ENCODE results near the gene ACAA1. TPM values are rescaled to one million over a fixed set of nuclear protein-coding genes. Genes with fewer than 3 reads are reported as not detected.

Gene ACAA1
- total and polyA plus RNA-seq, 2 of the 13 experiments (the other 11 are each of a cell fraction or from before 2014, with no cell fraction given): 60.8 to 188 TPM

DNA sequence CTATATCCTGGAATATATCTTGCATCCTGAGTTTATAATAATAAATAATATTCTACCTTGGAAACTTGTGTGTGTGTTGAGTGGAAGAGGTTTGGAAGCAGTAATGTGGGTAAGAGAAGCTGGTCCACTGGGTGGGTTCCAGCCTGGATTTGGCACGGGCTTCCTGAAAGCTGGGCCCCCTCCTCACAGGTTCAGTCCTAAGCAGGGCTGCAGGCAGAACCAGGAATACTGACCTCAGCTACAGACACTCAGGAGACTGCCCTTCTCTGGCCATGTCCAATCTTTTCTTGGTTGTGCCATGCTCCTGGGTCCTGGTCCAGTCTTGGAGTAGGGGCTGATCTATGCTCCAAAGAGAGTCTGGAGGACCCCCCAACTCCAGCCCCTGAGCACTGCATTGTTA, 6.0 kb upstream of the ACAA1 start:
- ChIA-PET CTCF (ENCODE audit: low intra/inter-chr PET ratio, low total read pairs) (no interaction called here), POLR2A (interaction anchor here (0.7 to 7.0 kb wide), 4 partner anchors 9 to 22 kb away, joined by 3 to 179 read pairs (median 6); partner anchors contain the start of gene OXSR1)
- no peaks in the 10 kb centered on the region for H4K20me1 ChIP-seq (ENCODE audit: insufficient read depth, low read length)
- DNase-seq (ENCODE audit: low spot score) (no peak), FAIRE-seq (no peak), ATAC-seq (no peak)
- H3K4me1 ChIP-seq (ENCODE audit: insufficient read depth, low read length): peaks cover 20% of the 10 kb centered on the region
- no peaks in the 10 kb centered on the region; a peak in 1 of 5 replicates for H3K27me3 ChIP-seq (ENCODE audit: control insufficient read depth in 1 of 2, insufficient read depth in 2 of 2, low read length in 2 of 2)
- H3K9me3 ChIP-seq (ENCODE audit: low read length): 0 out of 2 replicates have a peak, but pooled peaks cover 9% of the 10 kb centered on the region
- no peak overlapping the region for H3K27ac ChIP-seq (ENCODE audit: extremely low read length, insufficient read depth, low read length)
- no TSS peak for BruUV-seq (replicated peaks)
- H3K9ac ChIP-seq (ENCODE audit: insufficient read depth, low read depth, low read length): no peak overlapping the region
- H3K36me3 ChIP-seq (replicated peaks in 1 of 2; ENCODE audit: control insufficient read depth in 1 of 2, insufficient read depth in 2 of 2, low read length in 2 of 2): peaks cover 2 to 18% of the 10 kb centered on the region in 2 experiments; a peak in 3 of 5 replicates
- H2AFZ ChIP-seq (ENCODE audit: low read length): no peak overlapping the region
- H3K4me2 ChIP-seq (ENCODE audit: low read depth, low read length): no peak overlapping the region
- no peak overlapping the region for H3K4me3 ChIP-seq (replicated peaks in 1 of 3; ENCODE audit: insufficient read depth in 1 of 3, low read depth in 2 of 3, low read length in 3 of 3)
- H3K79me2 ChIP-seq (ENCODE audit: insufficient read depth, low read length): peaks cover 18% of the 10 kb centered on the region
- in situ Hi-C loops (cut with HindIII; ENCODE audit: extremely low pct_ligation_motif_present, low pct_unique_long_range_greater_than_20kb) (loop anchor here (25.0 kb wide), 1 partner anchor 319 kb away; the partner anchor contains the start of gene ACVR2B), intact Hi-C loops (cut with micrococcal nuclease; ENCODE audit: unreplicated experiment) (no loop called here)
- WGBS (ENCODE audit: low lambda C conversion rate): 80% methylated on average over 1 of the region's 1 CpG
- no peak for TF ChIP-seq PHF5A (CRISPR knock-in tag; IDR thresholded peaks at IDR 0.05; ENCODE audit: low read depth, unreplicated experiment)
- TF ChIP-seq, protein P1, sequence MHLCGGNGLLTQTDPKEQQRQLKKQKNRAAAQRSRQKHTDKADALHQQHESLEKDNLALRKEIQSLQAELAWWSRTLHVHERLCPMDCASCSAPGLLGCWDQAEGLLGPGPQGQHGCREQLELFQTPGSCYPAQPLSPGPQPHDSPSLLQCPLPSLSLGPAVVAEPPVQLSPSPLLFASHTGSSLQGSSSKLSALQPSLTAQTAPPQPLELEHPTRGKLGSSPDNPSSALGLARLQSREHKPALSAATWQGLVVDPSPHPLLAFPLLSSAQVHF (CRISPR knock-in tag; IDR thresholded peaks at IDR 0.05): no peak
- TF ChIP-seq PAF1 (CRISPR knock-in tag; IDR thresholded peaks at IDR 0.05): no peak
- TF ChIP-seq, protein P2, sequence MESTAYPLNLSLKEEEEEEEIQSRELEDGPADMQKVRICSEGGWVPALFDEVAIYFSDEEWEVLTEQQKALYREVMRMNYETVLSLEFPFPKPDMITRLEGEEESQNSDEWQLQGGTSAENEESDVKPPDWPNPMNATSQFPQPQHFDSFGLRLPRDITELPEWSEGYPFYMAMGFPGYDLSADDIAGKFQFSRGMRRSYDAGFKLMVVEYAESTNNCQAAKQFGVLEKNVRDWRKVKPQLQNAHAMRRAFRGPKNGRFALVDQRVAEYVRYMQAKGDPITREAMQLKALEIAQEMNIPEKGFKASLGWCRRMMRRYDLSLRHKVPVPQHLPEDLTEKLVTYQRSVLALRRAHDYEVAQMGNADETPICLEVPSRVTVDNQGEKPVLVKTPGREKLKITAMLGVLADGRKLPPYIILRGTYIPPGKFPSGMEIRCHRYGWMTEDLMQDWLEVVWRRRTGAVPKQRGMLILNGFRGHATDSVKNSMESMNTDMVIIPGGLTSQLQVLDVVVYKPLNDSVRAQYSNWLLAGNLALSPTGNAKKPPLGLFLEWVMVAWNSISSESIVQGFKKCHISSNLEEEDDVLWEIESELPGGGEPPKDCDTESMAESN (CRISPR knock-in tag; conservative IDR thresholded peaks at IDR 0.05): no peak

DNA sequence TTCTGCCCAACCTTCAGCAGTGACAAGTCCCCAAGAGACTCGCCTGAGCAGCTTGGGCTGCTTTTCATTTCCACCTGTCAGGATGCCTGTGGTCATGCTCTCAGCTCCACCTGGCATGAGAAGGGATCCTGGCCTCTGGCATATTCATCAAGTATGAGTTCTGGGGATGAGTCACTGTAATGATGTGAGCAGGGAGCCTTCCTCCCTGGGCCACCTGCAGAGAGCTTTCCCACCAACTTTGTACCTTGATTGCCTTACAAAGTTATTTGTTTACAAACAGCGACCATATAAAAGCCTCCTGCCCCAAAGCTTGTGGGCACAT, 5.0 kb upstream of the ACAA1 start:
- Histone ChIP-seq H3K4me1 (ENCODE audit: insufficient read depth, low read length) (peaks cover 23% of the 10 kb centered on the region), H2AFZ (ENCODE audit: low read length) (no peak overlapping the region), H4K20me1 (ENCODE audit: insufficient read depth, low read length) (no peaks in the 10 kb centered on the region), H3K4me2 (ENCODE audit: low read depth, low read length) (no peak overlapping the region), H3K4me3 (replicated peaks in 1 of 3; ENCODE audit: insufficient read depth in 1 of 3, low read depth in 2 of 3, low read length in 3 of 3) (no peak overlapping the region), H3K27me3 (ENCODE audit: control insufficient read depth in 1 of 2, insufficient read depth in 2 of 2, low read length in 2 of 2) (no peaks in the 10 kb centered on the region; a peak in 1 of 5 replicates), H3K27ac (ENCODE audit: extremely low read length, insufficient read depth, low read length) (no peak overlapping the region), H3K79me2 (ENCODE audit: insufficient read depth, low read length) (peaks cover 23% of the 10 kb centered on the region), H3K9ac (ENCODE audit: insufficient read depth, low read depth, low read length) (no peak overlapping the region), H3K9me3 (ENCODE audit: low read length) (0 out of 2 replicates have a peak, but pooled peaks cover 8% of the 10 kb centered on the region), H3K36me3 (replicated peaks in 1 of 2; ENCODE audit: control insufficient read depth in 1 of 2, insufficient read depth in 2 of 2, low read length in 2 of 2) (peaks cover 2 to 18% of the 10 kb centered on the region in 2 experiments; a peak in 3 of 5 replicates)
- WGBS (ENCODE audit: low lambda C conversion rate): 86% methylated on average over 1 of the region's 2 CpGs
- ATAC-seq (no peak), FAIRE-seq (no peak), DNase-seq (ENCODE audit: low spot score) (no peak)
- ChIA-PET POLR2A (interaction anchor here (1.2 to 7.0 kb wide), 3 partner anchors 8 to 23 kb away, joined by 3 to 179 read pairs (median 9); partner anchors contain the start of gene OXSR1), CTCF (ENCODE audit: low intra/inter-chr PET ratio, low total read pairs) (no interaction called here)
- TF ChIP-seq ZNF263 (CRISPR knock-in tag; IDR thresholded peaks at IDR 0.05): no peak
- no peak for TF ChIP-seq GABPA (IDR thresholded peaks at IDR 0.05; ENCODE audit: low read depth, low read length)
- TF ChIP-seq GABPA (CRISPR knock-in tag; IDR thresholded peaks at IDR 0.05; ENCODE audit: low read depth): no peak
- TF ChIP-seq RFX3 (CRISPR knock-in tag; IDR thresholded peaks at IDR 0.05): no peak
- no peak for TF ChIP-seq U2AF1 (optimal IDR thresholded peaks at IDR 0.05; ENCODE audit: low read depth, low read length)
- no peak for TF ChIP-seq KLF9 (CRISPR knock-in tag; IDR thresholded peaks at IDR 0.05; ENCODE audit: low read depth)
- in situ Hi-C loops (cut with HindIII; ENCODE audit: extremely low pct_ligation_motif_present, low pct_unique_long_range_greater_than_20kb): loop anchor here (25.0 kb wide), 1 partner anchor 320 kb away; the partner anchor contains the start of gene ACVR2B
- no TSS peak for BruUV-seq (replicated peaks)
- intact Hi-C loops (cut with micrococcal nuclease; ENCODE audit: unreplicated experiment): no loop called here
